ENCODE measurements around the gene HOXB4. TPM values are rescaled to one million over a fixed set of nuclear protein-coding genes. Genes with fewer than 3 reads are reported as not detected.

Gene HOXB4
- total RNA-seq, 1 experiment from 2014 or later, result 14.5 TPM

DNA sequence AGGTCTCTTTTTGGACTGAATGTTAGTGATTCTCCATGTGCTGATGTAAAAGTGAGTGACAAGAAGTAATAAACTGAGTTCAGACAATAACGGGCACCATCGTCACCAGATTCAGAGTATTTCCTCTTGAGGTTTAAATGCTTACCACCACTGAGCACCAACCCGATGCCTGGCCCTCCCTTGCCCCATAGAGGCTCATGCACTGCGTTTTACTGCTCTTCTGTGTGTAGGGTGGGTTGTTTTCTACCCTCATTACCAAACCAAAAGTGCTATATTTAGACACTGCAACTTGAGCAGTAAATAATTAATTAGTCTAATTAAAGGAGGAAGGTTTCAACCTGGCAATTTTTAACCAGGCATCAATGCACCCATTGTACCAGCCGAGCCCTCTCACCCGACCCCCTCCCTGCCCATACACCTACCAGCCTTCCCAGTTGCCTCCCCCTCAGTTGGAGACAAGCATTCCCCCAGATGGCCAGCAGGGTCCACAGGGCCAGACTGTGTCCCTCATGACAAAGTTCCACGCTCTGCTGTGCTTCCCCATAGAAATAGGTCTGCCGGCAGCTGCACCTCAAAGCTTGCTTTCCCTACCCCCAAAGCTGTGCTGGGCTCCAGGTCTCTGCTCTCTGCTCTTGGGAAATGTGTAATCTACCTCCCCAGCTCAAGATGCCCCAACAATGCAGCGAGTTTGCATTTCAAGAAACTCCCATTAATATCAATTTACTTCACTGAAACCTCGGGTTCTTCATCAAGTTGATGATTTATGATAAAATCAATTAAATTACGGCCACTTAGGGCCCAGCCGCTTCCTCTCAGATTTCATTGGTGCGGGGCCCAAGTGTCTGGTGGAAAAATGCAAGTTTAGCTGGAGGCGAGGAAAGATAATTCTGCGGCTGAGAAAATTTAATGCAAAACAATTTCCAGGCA is 16.0 kb downstream of the HOXB4 start:
- peak; percentile 94 for DNase-seq (ENCODE audit: low spot score)

DNA sequence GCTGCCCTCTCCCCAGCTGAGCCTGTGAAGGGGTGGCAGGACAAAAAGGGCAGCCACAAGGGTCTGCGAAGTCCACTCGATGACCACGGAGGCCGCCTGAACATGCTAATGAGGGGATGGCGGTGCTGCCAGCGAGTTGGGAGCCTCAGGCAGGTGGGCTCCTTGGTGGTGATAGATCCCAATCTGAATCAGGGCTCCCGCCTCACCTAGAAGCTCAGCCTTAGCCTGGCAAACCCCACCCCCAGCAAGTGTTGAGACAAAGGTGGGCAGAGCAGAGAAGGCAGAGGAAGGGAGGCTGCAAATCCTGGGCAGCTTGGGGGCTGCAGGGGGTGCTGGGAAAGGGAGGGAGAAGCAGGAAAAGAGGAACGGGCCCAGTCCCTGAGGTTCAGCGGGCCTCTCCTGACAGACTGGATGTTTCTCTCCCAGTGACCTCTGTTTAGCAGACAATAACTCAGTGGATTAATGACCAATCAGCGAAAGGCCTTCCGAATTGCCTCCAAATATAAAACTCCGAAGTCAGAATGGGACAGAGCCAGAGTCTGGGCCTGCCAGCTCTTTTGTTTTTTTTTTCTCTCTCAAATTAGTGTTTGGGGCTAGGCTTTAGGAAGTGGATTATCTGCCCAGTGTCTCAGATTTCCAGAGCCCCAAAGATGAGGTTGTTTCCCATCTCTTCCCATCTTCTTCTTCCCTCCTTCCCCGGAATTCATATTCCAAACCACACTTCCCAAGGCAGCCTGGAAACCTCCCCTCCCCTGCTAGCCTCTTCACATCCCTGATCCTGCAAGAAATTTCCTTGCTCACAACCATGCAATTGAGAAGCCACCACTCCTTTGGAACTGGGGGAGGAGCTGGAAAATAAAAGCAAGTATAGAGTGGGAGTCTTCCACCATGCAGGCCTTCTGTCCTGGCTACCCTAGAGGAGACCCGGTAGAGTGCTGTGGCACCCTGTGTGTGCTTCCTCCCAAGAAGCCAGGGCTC is 18.0 kb downstream of the HOXB4 start:
- DNase-seq (ENCODE audit: low spot score), result peak; percentile 25

DNA sequence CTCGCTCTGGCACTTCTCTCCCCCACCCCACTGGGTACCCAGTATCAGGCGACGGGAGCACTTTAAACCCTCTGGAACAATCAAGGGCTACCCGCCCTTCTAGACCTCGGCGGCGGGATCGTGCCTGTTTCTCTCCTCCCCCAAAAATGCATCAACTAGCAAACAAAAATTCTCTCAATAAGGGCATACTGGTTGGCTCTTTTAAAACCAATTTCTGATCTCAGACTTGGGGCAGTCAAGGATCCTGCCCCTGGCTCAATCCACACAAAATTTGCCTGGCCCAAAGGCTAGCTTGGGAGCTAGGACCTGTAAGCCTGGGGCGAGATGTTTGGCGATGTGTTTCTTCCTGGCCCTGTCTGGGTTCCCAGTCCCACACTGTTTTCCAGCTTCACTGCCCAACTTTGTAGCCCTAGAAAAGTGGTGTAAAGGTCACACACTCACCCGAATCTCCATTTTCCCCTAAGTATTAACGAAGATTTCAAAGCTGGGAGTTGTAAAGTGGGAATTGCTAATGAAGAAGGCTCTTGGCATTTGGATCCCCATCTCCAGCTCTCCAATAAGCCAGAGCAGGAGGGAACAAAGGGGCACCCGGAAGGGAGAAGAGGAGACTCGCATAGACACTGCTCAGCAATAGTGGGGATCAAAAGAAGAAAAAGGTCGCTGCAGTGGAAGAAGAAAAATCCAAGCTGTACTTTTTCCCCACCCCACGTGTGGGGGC is 18.9 kb downstream of the HOXB4 start:
- DNase-seq (ENCODE audit: low spot score), result peak; percentile 39

GRCh38 chr17:48558831-48559121 is 19.4 kb downstream of the HOXB4 start:
- DNase-seq (ENCODE audit: low spot score), result peak; percentile 9

DNA sequence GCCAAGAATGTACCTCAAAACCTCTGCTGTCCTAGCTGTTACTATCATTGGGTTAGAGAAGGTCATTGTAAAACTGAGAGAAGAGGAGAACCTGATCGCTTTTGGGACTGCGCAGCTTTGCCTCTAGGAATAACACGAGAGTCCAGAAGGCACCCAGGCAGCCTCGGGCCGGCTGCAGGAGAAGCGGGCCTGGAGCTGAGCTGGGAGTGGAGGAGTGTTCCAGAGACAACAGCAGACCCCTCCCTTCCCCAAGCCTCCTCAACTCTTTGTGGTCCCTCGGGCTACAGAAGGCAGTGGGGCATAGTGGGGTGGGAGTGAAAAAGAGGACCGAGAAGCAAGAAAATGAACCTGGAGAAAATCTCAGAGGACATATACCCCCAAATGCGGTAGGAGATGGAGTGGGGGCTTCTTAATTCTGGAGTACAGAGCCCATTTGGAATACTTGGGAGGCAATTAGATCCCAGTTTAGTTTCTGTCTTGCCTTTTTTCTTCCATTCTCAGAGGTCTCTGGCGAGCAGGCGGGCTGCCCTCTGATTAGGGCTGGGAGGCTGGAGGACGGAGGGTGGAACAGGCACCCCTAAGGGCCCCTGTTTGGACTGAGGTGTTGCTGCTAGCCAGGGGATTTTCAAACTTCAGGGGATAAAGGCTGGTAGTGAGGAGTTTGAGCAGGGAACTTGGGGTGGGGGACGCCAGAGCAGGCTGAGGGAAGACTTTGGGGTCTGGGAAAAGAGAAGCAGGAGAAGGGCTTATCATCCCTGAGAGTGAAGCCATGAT is 19.9 kb downstream of the HOXB4 start:
- DNase-seq (ENCODE audit: low spot score), result no peak

- DNase-seq (ENCODE audit: low spot score), result peak; percentile 59
Observed at GRCh38 chr17:48556576-48557401, 21.4 kb downstream of the HOXB4 start.

DNA sequence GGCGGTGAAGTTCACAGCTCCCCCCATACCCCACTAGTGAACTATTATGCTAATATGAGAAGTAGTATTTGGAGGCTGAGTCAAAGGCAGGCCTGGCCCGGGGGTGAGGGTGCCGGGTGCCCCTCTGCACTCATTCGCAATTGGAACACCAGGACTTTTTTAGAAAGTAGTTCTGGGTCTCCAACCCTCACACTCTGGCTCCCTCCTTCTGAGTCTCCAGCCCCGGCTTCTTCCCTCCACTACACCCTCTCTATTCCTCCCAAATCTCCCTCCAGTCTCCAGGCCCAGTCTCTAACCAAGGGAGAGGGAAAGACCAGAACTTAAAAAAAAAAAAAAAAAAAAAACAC is 21.9 kb downstream of the HOXB4 start:
- DNase-seq (ENCODE audit: low spot score), result no peak

DNA sequence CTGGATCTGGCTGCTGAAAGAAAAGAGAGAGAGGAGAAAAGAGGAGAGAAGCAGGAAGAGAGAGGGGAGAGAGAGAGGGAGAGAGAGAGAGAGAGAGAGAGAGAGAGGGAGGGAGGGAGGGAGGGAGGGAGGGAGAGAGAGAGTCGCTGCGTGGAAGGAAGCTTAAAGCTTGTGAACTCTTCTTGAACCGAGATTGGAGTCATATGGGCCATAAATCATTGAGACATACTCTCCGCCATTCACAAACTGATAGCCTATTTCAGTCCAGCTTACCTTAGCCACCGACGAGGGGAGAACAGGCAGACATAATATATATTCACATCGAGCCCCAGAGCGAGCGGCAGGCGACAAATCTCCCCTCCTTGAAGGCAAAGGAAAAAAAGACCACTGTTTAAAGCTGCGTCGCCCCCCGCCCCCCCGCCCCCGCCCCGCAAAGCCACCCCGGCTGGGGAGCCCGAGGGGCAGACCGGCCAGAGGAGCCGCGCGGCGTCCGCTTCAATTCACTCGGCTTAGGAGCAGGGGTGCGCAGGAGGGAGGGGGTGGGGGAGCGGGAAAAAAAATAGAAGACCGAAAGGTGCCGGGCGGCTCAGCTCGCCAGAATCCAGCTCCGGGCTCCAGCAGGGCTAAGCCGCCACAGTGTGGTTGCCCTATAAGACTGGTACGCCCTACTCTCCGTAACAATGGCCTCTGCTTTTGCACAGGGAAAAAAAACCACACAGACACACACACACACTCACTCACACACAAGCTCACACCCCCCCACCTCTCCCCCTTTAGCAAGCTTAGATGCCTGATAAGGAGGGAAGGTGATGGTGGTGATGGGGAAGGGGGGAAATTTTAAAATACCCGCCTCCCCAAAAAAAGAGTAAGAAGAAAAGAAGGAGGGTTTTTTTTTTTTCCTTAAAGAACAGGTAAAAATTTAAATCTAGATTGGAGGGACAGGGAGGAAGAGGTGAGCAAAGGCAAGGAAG is 22.6 kb downstream of the HOXB4 start:
- DNase-seq (ENCODE audit: low spot score), result peak; percentile 73

DNA sequence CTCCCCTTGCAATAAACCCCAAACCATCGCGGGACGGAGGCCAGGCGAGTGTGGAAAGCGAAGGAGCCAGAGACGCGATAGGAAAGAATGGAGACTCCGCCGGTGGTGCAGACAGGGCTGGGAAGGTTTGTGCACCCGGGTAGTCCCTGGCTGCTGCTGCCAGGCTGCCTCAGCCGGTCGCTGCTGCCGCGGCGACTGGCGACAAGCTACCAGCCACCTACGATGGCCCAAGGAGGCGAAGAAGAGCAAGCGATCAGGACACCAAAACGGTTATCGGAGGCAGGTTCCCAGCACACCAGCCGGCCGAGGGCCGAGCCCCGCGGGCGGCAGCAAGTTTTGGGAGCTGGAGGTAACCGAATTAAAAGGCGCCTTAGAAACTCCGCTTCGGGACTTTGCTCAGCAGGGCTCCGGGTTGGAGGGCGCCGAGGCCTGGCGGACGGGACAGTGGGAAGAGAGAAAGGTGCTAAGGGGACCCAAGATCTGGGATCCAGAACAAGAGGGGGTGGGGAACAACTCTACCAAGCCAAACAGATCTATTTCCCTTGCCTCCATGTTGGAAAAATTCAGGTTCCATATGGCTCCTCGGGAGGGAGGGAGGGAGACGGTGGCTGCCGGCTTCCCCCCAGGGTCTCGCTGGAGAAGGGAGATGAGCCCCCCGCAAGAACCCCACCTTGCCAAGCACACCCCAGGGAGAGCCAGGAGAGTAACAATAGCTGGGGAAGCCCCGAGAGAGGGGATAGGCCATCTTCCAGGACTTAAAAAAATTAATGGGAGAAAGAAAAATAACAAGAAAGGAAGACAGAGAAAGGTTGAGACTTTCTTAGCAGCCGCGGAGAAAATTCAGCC is 23.5 kb downstream of the HOXB4 start:
- DNase-seq (ENCODE audit: low spot score), result no peak

- DNase-seq (ENCODE audit: low spot score), result no peak
Observed at GRCh38 chr17:48553826-48554225, 24.3 kb downstream of the HOXB4 start.

DNA sequence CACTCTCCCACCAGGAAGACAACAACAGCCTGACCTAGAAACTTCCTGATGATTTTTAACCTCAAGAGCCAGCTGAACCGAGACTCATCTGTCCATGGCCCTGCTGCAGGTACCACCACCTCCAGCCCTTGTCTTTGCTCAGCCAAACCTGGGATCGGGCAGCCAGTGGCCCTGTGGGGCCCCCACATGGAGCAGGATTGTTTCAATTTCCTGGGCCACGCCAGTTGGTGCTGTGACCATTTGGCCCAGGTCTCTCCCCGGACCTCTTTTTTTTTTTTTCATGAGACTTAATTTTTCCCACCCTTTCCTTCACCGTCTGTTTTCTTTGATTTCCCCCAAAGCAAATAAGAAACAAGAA is 25.0 kb downstream of the HOXB4 start:
- no peak for DNase-seq (ENCODE audit: low spot score)

DNA sequence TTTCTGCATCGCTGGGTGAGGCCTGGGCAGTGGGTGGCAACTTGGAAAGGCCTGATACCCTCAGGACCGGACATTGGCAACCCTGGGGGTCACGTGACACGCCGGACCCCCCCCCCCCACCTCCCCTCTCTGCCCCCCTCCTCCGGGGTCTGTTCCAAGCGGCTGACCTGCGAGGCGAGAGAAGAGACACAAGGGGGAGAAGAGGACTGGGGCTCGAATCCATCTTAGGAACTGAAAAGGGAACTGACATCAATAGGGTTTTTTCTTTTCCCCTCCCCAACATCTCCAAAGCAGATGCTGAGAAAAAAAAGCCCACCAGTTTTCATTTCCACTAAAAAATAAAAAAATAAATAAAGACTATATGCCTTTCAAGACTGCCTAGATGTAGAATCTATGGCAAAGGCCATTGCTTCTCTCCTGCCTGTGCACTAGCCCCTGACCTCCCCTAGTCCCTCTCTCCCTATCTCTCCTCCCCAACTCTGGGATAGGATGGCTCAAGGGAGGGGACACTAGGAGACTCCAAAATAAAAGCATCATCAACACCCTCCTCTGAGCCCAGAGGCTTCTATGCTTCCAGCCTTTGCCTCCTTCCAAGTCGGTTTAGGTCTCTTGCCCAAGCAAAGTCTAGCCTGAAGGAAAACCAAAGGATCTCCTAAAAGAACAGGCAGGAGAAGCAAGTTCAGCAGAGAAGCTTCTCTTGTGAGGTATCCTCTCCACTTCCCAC is 25.5 kb downstream of the HOXB4 start:
- no peak for DNase-seq (ENCODE audit: low spot score)

DNA sequence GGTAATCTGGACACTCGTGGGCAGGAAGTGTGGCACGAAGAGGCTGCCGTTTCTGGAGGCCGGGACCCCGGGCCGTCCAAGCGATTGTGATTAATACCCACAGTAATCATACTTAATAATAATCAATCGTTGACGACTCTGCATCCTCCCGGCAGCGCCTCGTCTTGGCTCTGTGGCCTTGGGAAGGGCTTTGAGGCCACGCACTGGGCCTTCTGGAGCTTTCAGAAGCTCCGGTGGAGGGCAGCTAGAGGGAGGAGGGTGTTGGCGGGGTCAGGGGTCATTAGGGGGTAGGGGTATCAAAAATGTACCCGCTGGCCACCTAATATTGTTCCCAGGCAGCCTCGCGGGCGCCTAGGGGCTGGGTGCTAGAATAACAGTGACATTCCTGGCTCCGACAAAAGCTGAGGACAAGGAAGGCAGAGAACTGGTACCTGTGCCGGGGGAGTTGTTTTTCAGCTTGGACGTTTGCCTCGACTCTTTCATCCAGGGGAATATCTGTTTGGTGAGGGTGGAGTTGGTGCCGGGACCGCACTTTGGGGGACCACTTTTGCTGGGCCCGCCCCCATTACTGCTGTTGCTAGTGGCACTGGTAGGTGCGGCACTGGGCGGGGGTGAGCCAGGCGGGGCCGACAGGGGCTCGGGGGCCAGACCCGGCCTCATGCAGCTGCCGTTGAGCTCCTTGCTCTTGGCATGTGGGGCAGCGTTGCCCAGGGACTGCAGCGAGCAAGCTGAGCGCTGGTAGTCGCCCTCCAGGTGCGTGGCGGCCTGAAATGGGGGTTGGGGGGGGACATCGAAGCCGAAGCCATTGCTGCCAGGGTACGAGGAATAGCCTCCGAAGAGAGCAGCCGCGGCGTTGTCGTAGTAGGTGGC is 26.3 kb downstream of the HOXB4 start:
- DNase-seq (ENCODE audit: low spot score), result no peak

GRCh38 chr17:48551214-48551555 is 27.0 kb downstream of the HOXB4 start:
- no peak for DNase-seq (ENCODE audit: low spot score)

DNA sequence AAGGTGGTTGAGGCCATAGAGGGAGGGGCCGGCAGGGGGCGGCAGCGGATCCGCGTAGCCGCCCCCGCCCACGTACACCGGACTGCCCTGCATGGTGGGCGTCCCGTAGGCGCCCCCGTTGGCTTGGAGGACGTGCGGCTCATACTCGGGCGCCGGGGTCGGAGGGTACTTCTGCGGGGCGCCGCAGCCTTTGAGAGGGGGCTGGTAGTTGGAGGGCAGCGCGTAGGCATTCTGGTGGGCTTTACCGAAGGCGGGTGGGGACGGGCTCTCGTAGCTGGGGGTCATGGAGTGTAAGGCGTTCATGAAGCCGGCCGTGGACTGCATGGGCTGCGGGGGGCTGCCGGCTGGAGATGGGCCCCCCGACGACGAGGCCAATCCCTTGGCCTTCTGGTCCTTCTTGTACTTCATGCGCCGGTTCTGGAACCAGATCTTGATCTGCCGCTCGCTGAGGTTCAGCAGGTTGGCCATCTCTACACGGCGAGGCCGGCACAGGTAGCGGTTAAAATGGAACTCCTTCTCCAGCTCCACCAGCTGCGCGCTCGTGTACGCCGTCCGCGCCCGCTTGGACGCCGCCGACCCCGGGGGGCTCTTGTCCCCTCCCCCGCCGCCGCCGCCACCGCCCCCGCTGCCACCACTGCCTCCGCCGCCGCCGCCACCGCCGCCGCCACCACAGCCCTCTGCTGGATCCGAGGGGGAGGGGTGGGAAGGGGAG is 27.5 kb downstream of the HOXB4 start:
- DNase-seq (ENCODE audit: low spot score), result no peak

GRCh38 chr17:48549914-48550501 is 28.1 kb downstream of the HOXB4 start:
- no peak for DNase-seq (ENCODE audit: low spot score)

Data from HT-29 (cell line).